IMR-90 (cell line): Measurements from ENCODE around the gene PBX4. TPM values are rescaled to one million over a fixed set of nuclear protein-coding genes. Genes with fewer than 3 reads are reported as not detected.

Source experiments
- ATAC-seq: fragments of 200-7000 bp; cut with Tn5 transposase; 2 replicates; pipeline ENCODE4 v1.9.1; 2020; ENCODE audit warnings: low read depth, mild to moderate bottlenecking, moderate library complexity
- BruUV-seq: library from RNA; stranded (reverse); fragments of 400-500 nt; replicated peaks from 2 replicates; lab custom pipeline; 2021; lab: Mats Ljungman, UMichigan
- CTCF ChIA-PET: fragments of 300-600 bp; formaldehyde crosslinking; extraction: SDS; loops from one replicate; lab custom pipeline; 2021; ENCODE audit warnings: antibody characterized with exemption; lab: Yijun Ruan, JAX
- POLR2A ChIA-PET: fragments of 300-600 bp; sonication (Branson Sonifier 250); formaldehyde crosslinking; loops from one replicate; lab custom pipeline; 2022; ENCODE audit warnings: antibody characterized with exemption; ENCODE audit not compliant: unreplicated experiment; lab: Charles Lee
- DNase-seq: peaks from one replicate; pipeline ENCODE4 v3.0.0; 2013
- H2AFZ ChIP-seq: replicated peaks from 2 replicates; pipeline ENCODE3; 2013; ENCODE audit warnings: low read length, mild to moderate bottlenecking; ENCODE audit not compliant: poor library complexity
- H2AK5ac ChIP-seq: 2 replicates; pipeline ENCODE4 v1.6.1; 2013; ENCODE audit warnings: low read depth, low read length, inconsistent platforms
- H2AK9ac ChIP-seq: replicated peaks from 2 replicates; pipeline ENCODE3; 2013; ENCODE audit warnings: mild to moderate bottlenecking, low read depth, low read length, moderate library complexity; ENCODE audit not compliant: poor library complexity
- H2BK120ac ChIP-seq: 2 replicates; pipeline ENCODE4 v1.6.1; 2013; ENCODE audit warnings: low read depth, low read length, inconsistent platforms
- H2BK15ac ChIP-seq: 3 replicates; pipeline ENCODE4 v1.6.1; 2013; ENCODE audit warnings: low read depth, low read length, inconsistent platforms
- H2BK20ac ChIP-seq: 2 replicates; pipeline ENCODE4 v1.6.1; 2013; ENCODE audit warnings: low read depth, mild to moderate bottlenecking, inconsistent platforms, low read length, moderate library complexity
- H2BK5ac ChIP-seq: 2 replicates; pipeline ENCODE4 v1.6.1; 2013; ENCODE audit warnings: mild to moderate bottlenecking, low read depth, low read length, inconsistent platforms; ENCODE audit not compliant: poor library complexity, severe bottlenecking
- H3K14ac ChIP-seq: replicated peaks from 2 replicates; pipeline ENCODE4 v1.6.1; 2013; ENCODE audit warnings: low read depth, low read length, inconsistent platforms
- H3K18ac ChIP-seq: 2 replicates; pipeline ENCODE4 v1.6.1; 2013; ENCODE audit warnings: low read depth, low read length, control low read depth
- H3K23ac ChIP-seq: 2 replicates; pipeline ENCODE4 v1.6.1; 2013; ENCODE audit warnings: low read depth, low read length, inconsistent platforms
- H3K27ac ChIP-seq: 2 replicates; pipeline ENCODE4 v1.5.1; 2013; ENCODE audit warnings: mild to moderate bottlenecking, control low read depth, low read length; ENCODE audit not compliant: insufficient read depth
- H3K27me3 ChIP-seq: 2 replicates; pipeline ENCODE4 v1.6.1; 2013; ENCODE audit warnings: low read length; ENCODE audit not compliant: control insufficient read depth, insufficient read depth
- H3K36me3 ChIP-seq: 2 replicates; pipeline ENCODE4 v1.6.1; 2013; ENCODE audit warnings: low read length, mixed read lengths; ENCODE audit not compliant: control insufficient read depth, insufficient read depth
- H3K4ac ChIP-seq: 2 replicates; pipeline ENCODE4 v1.6.1; 2013; ENCODE audit warnings: low read depth, low read length, inconsistent platforms
- H3K4me1 ChIP-seq: 2 replicates; pipeline ENCODE4 v1.6.1; 2013; ENCODE audit warnings: low read length, mixed read lengths; ENCODE audit not compliant: control insufficient read depth, insufficient read depth
- H3K4me2 ChIP-seq: 2 replicates; pipeline ENCODE4 v1.6.1; 2013; ENCODE audit warnings: low read depth, mild to moderate bottlenecking, control low read depth, low read length, moderate library complexity
- H3K4me3 ChIP-seq: 2 replicates; pipeline ENCODE4 v1.5.1; 2013; ENCODE audit warnings: low read depth, mild to moderate bottlenecking, control low read depth, low read length, moderate library complexity; ENCODE audit not compliant: insufficient read depth
- H3K56ac ChIP-seq: 2 replicates; pipeline ENCODE4 v1.6.1; 2013; ENCODE audit warnings: low read length, inconsistent platforms; ENCODE audit not compliant: insufficient read depth; ENCODE audit errors: extremely low read depth
- H3K79me1 ChIP-seq, 2 experiments: 2 replicates each; pipeline ENCODE4 v1.6.1; 2013; ENCODE audit warnings: low read length in 2 of 2, inconsistent platforms in 1 of 2, low read depth in 1 of 2
- H3K9ac ChIP-seq: 2 replicates; pipeline ENCODE4 v1.6.1; 2013; ENCODE audit warnings: low read depth, low read length, control low read depth
- H3K9me1 ChIP-seq: 2 replicates; pipeline ENCODE4 v1.6.1; 2013; ENCODE audit warnings: low read length, inconsistent platforms; ENCODE audit not compliant: insufficient read depth
- H3K9me3 ChIP-seq: 2 replicates; pipeline ENCODE4 v1.6.1; 2013; ENCODE audit warnings: low read length; ENCODE audit not compliant: control insufficient read depth, insufficient read depth
- H4K20me1 ChIP-seq: 2 replicates; pipeline ENCODE4 v1.6.1; 2013; ENCODE audit warnings: low read length, inconsistent platforms; ENCODE audit not compliant: insufficient read depth
- H4K5ac ChIP-seq: 2 replicates; pipeline ENCODE4 v1.6.1; 2013; ENCODE audit warnings: mild to moderate bottlenecking, low read depth, low read length, control low read depth
- H4K8ac ChIP-seq, 2 experiments: 2 replicates each; pipeline ENCODE4 v1.6.1; 2013; ENCODE audit warnings: low read depth in 2 of 2, low read length in 2 of 2, control low read depth in 1 of 2, inconsistent platforms in 1 of 2
- H4K91ac ChIP-seq: 2 replicates; pipeline ENCODE4 v1.6.1; 2013; ENCODE audit warnings: low read depth, low read length, inconsistent platforms; ENCODE audit not compliant: insufficient read depth
- BHLHE40 ChIP-seq: fragments of 150-350 bp; IDR thresholded peaks from 2 replicates; pipeline ENCODE4 v1.6.1; 2016; ENCODE audit warnings: mild to moderate bottlenecking, low read depth, low read length
- CEBPB ChIP-seq: IDR thresholded peaks from 2 replicates; pipeline ENCODE4 v1.6.1; 2012; ENCODE audit warnings: low read depth, low read length, improper control_type of control experiment
- CTCF ChIP-seq: conservative IDR thresholded peaks from 2 replicates; pipeline ENCODE4 v1.5.1; 2012; ENCODE audit warnings: mild to moderate bottlenecking, low read depth, low read length, improper control_type of control experiment
- ELK1 ChIP-seq: fragments of 150-350 bp; IDR thresholded peaks from 2 replicates; pipeline ENCODE4 v1.6.1; 2016; ENCODE audit warnings: low read depth, mild to moderate bottlenecking, low read length, moderate library complexity, borderline replicate concordance
- FOS ChIP-seq: fragments of 150-350 bp; IDR thresholded peaks from 2 replicates; pipeline ENCODE4 v1.6.1; 2016; ENCODE audit warnings: low read depth, low read length
- MAFK ChIP-seq: IDR thresholded peaks from 2 replicates; pipeline ENCODE4 v1.6.1; 2012; ENCODE audit warnings: low read depth, low read length, improper control_type of control experiment
- MAZ ChIP-seq: IDR thresholded peaks from 2 replicates; pipeline ENCODE4 v1.6.1; 2012; ENCODE audit warnings: low read depth, mild to moderate bottlenecking, low read length, improper control_type of control experiment, moderate library complexity, borderline replicate concordance
- POLR2A ChIP-seq: IDR thresholded peaks from 2 replicates; pipeline ENCODE4 v1.6.1; 2012; ENCODE audit warnings: mild to moderate bottlenecking, low read depth, low read length
- RCOR1 ChIP-seq: IDR thresholded peaks from 2 replicates; pipeline ENCODE4 v1.6.1; 2012; ENCODE audit warnings: mild to moderate bottlenecking, low read length, improper control_type of control experiment; ENCODE audit not compliant: insufficient replicate concordance
- RFX5 ChIP-seq: IDR thresholded peaks from 2 replicates; pipeline ENCODE4 v1.8.0; 2012; ENCODE audit warnings: low read depth, mild to moderate bottlenecking, low read length, moderate library complexity
- SMC3 ChIP-seq: fragments of 150-350 bp; IDR thresholded peaks from 2 replicates; pipeline ENCODE4 v1.6.1; 2016; ENCODE audit warnings: low read depth, mild to moderate bottlenecking, antibody characterized with exemption, low read length, moderate library complexity
- USF2 ChIP-seq: fragments of 150-350 bp; IDR thresholded peaks from 2 replicates; pipeline ENCODE4 v1.6.1; 2017; ENCODE audit warnings: mild to moderate bottlenecking, antibody characterized with exemption, low read length, low read depth
- WGBS, 2 experiments: methylation state at CpG; one replicate each; pipeline versions ENCODE4 v1.1.5 to v1.1.7; 2013; ENCODE audit warnings: missing lambda C conversion rate in 2 of 2; ENCODE audit not compliant: insufficient read length in 1 of 2; ENCODE audit errors: extremely low coverage in 2 of 2; 5-methylcytosine and 5-hydroxymethylcytosine counted together
- dilution Hi-C: fragments of 300-500 bp; cut with HindIII; formaldehyde crosslinking; loops from one replicate; pipeline ENCODE4 v1.14.3; 2018; ENCODE audit warnings: low sequenced_read_pairs; ENCODE audit not compliant: unreplicated experiment
- in situ Hi-C: fragments of 300-500 bp; cut with MboI; formaldehyde crosslinking; loops from 3 replicates; pipeline ENCODE4 v1.14.3; 2019; ENCODE audit warnings: low sequenced_read_pairs, inconsistent platforms, mixed read lengths
- intact Hi-C: fragments of 100-400 bp; cut with micrococcal nuclease; formaldehyde crosslinking; loops from 2 replicates; pipeline ENCODE4 v1.10.0; 2022
- polyA plus RNA-seq, 3 experiments: library from polyadenylated mRNA; depleted of rRNA; stranded (reverse); fragments of >200 nt; gene quantifications; 2 replicates each; pipeline ENCODE4 v1.2.3, GENCODE V29; 2012; ENCODE audit warnings: low replicate concordance in 1 of 3
- total RNA-seq: library from RNA; depleted of rRNA; stranded (reverse); fragments of >200 nt; gene quantifications from 2 replicates; pipeline ENCODE4 v1.2.3, GENCODE V29; 2012

PBX4 gene
- total and polyA plus RNA-seq, 2 of the 4 experiments (the other 2 are of a cell fraction), result 0.90 to 2.9 TPM

GRCh38 chr19:19610376-19611202 lies 7.9 kb downstream of the PBX4 start:
- POLR2A ChIA-PET, result no interaction called here

More at GRCh38 chr19:19610376-19611202, 7.9 kb downstream of the PBX4 start:
- H2BK5ac ChIP-seq, result no peak overlapping the region
- dilution Hi-C loops, result no loop called here
- no peaks in the 10 kb centered on the region for H4K20me1 ChIP-seq
- no peak overlapping the region for H3K4ac ChIP-seq
- BruUV-seq, result no TSS peak
- H4K5ac ChIP-seq, result no peak overlapping the region
- H2BK120ac ChIP-seq, result no peak overlapping the region
- in situ Hi-C loops, result no loop called here
- ATAC-seq (no peak), DNase-seq (peak; percentile 18)
- H3K27ac ChIP-seq, result no peak overlapping the region
- no peaks in the 10 kb centered on the region for H3K36me3 ChIP-seq
- 84% methylated on average over 3 of the region's 10 CpGs; no CpG with 5 or more reads in 1 of the 2 experiments for WGBS, 2 experiments
- H3K56ac ChIP-seq, result no peak overlapping the region
- H3K27me3 ChIP-seq, result no peaks in the 10 kb centered on the region
- no peak overlapping the region for H2BK20ac ChIP-seq
- no peak overlapping the region for H2AK5ac ChIP-seq
- H3K4me3 ChIP-seq, result no peak overlapping the region
- no peak overlapping the region for H3K4me2 ChIP-seq
- TF ChIP-seq RCOR1 (no peak), RFX5 (no peak), BHLHE40 (no peak), USF2 (no peak), POLR2A (no peak), SMC3 (no peak), CEBPB (no peak), ELK1 (no peak), MAFK (no peak), CTCF (no peak), MAZ (no peak), FOS (no peak)
- no peak overlapping the region for H3K23ac ChIP-seq
- no peak overlapping the region for H2AFZ ChIP-seq
- CTCF ChIA-PET, result no interaction called here
- no peak overlapping the region for H4K8ac ChIP-seq
- H3K9me3 ChIP-seq, result no peaks in the 10 kb centered on the region
- H2AK9ac ChIP-seq, result no peak overlapping the region
- no peak overlapping the region for H4K91ac ChIP-seq
- no peak overlapping the region for H2BK15ac ChIP-seq
- intact Hi-C loops, result no loop called here
- peaks cover 12 to 14% of the 10 kb centered on the region in 2 experiments; a peak in 3 of 4 replicates for H3K79me1 ChIP-seq
- H3K14ac ChIP-seq, result no peak overlapping the region
- H3K18ac ChIP-seq, result no peak overlapping the region
- H3K9ac ChIP-seq, result no peak overlapping the region
- peaks cover 5% of the 10 kb centered on the region for H3K9me1 ChIP-seq
- H3K4me1 ChIP-seq, result peaks cover 4% of the 10 kb centered on the region
